ENCODE measurements around the gene CEP112.

Gene CEP112

DNA sequence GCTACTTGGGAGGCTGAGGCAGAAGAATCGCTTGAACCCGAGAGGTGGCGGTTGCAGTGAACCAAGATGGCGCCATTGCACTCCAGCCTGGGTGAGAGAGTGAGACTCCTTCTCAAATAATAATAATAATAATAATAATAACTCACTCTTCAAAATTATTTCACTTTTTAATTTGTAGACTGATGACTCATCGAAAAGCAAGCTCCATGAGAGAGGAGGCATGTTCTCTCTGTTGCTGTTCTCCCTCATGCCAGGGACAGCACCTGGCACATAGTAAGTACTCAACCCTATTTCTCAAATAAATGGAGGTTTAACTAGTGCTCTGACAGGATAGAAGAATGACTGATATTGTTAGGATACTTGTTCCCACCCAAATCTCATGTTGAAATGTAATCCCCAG lies 265.3 kb downstream of the CEP112 start:
- DNase-seq (ENCODE audit: low read depth), result no peak

DNA sequence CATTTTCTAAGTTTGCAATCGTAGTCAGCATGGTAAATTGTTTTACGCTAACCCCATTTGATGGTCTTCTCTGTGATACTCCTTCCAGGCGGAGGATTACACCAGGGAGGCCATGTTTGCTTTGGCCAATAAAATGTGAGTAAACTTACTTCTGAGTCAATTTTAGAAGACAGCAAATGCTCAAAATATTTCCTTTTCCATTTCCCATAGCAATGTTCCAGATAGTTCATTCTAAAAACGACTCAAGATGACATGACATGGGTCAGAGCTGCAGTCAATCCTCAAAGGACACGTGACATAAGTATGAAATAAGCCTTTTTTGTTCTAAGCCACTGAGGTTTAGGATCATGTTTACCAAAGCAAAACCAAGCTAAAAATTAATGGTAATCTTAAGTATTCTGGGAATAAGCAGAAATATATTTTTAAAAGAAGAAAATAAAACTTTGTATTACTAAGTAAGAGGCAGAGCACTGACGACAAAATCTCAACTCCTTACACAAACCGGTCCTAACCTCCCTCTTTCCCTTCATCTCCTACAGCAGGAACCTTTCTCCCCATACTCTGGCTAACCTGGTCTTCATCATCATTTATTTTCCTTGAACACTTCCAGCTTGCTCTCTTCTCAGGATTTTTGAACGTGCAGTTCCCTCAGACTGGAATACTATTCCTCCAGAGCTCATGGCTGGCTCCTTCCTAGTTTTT lies 266.2 kb downstream of the CEP112 start:
- no peak for DNase-seq (ENCODE audit: low read depth)

GRCh38 chr17:65920996-65921395 lies 270.9 kb downstream of the CEP112 start:
- DNase-seq (ENCODE audit: low read depth), result no peak

- no peak for DNase-seq (ENCODE audit: low read depth)
Observed at GRCh38 chr17:65918916-65919315, 273.0 kb downstream of the CEP112 start.

- no peak for DNase-seq (ENCODE audit: low read depth)
Observed at GRCh38 chr17:65918500-65918899, 273.4 kb downstream of the CEP112 start.

GRCh38 chr17:65917560-65917959 lies 274.4 kb downstream of the CEP112 start:
- DNase-seq (ENCODE audit: low read depth), result no peak

DNA sequence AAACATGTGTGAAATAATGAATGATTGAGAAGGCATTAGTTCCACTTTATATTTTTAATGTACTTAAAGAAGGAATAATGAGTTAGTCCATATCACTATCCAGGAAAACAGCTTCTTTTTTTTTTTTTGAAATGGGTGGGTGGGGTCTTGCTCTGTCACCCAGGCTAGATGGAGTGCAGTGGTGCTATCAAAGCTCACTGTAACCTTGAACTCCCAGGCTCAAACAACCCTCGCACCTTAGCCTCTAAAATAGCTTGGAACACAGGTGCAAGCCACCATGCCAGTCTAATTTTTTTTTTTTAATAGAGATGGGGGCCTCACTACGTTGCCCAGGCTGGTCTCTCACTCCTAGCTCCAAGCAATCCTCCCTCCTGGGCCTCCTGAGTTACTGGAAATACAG lies 275.5 kb downstream of the CEP112 start:
- no peak for DNase-seq (ENCODE audit: low read depth)

DNA sequence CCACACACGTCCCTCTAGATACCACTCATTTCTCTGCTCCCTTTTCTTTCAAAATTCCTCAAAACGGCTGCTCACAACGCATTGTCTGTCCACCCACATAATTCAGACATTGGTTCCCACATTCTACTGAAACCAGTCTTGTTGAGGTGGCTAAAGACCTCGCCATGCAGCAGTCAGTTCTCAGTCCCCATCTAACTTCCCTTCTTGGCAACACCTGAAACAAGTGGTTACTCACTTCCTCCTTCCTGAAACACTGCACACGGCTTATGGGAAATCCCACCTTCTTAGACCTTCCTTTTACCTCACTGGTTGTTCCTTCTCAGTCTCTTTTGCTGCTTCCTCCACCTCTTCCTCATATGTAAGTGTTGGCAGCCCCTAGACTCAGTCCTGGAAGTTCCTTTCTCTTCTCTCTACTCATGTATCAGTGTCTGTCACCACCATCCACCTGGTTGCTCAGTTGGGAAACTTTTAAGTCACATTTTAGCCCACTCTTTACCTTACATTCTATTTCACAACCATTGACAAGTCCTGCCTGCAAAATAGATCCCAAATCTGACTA lies 277.1 kb downstream of the CEP112 start:
- no peak for DNase-seq (ENCODE audit: low read depth)

DNA sequence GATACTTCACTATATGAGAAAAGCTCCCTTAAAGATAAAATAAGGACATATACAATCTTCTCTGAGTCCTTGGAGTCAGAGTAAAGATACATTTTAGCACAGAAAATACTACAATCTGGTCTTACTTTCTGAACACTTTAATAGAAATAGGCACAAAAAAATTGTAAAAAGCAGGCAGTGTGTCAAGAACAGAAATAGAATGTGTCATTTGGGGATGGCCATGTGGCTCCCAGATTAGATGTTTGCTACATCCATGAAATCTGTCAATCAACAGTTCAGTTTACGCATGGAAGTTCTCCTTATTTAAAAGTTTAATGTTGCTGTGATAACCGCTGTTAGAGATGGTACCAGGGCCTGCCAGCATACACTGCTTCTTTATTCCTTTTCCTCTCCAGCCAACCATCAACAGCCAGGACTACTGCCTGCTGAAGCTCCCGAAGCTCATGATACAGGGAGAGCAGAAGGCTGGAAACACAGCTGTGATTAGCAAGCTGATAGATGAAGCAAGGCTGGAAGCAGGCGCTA lies 278.5 kb downstream of the CEP112 start:
- no peak for DNase-seq (ENCODE audit: low read depth)

GRCh38 chr17:65910836-65911235 lies 281.1 kb downstream of the CEP112 start:
- DNase-seq (ENCODE audit: low read depth), result no peak

- no peak for DNase-seq (ENCODE audit: low read depth)
Observed at GRCh38 chr17:65902831-65903522, 289.0 kb downstream of the CEP112 start.

DNA sequence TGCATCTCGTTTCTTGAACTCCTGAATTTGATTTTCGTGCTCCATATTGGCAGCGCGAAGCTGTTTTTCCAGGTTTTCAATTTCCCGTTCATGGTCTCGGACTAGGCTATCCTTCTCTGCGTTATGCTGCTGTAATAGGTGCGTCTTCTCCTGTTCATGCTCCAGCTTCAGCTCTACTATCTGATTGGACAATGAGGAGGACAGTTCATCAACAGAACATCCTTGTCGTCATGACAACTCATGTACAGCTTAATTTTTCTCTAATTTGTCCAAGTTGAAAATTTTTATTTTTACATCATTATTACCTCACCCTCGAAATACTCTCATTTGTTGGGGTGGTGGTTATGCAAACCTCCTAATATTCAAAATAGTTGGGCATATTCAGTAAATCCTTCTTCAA lies 289.8 kb downstream of the CEP112 start:
- DNase-seq (ENCODE audit: low read depth), result no peak

DNA sequence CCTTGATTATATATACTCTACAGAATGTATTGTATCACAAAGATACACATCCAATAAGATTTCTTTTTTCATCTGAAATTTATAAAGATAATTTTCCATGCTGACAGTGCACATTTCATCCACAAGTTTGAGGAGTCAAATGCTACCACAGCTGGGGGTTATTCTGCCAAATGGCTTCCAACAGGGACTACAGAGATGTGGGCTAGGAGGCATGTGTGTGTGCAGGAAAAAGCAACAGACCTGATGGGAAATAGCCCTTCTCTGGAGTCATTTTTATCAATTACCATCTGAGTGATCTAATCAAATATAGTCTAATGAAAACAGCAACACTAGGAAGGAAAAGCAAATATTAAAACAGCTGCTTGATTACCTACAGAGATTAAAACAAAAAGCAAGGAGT lies 290.5 kb downstream of the CEP112 start:
- DNase-seq (ENCODE audit: low read depth), result no peak

GRCh38 chr17:65900216-65900615 lies 291.7 kb downstream of the CEP112 start:
- no peak for DNase-seq (ENCODE audit: low read depth)

- no peak for DNase-seq (ENCODE audit: low read depth)
Observed at GRCh38 chr17:65898651-65899050, 293.3 kb downstream of the CEP112 start.

- DNase-seq (ENCODE audit: low read depth), result no peak
Observed at GRCh38 chr17:65896889-65897288, 295.0 kb downstream of the CEP112 start.

DNA sequence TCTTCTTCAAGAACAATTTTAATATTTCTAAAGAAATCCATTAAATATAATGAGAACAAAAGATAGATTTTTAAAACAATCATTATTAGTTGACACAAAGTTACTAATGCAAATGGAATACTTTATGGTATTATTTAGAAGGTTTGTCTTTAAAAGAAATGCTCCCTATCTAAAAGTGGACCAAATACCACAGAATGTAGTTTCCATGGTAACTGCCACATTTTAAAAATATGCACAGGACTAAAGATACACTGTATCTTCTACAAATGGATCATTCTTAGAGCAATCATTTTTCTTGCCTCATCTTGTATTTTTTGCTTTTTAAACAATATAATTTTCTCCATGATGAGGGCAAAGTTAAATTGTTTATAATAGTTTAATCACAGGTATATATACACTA lies 296.0 kb downstream of the CEP112 start:
- no peak for DNase-seq (ENCODE audit: low read depth)

- no peak for DNase-seq (ENCODE audit: low read depth)
Observed at GRCh38 chr17:65893692-65894279, 298.1 kb downstream of the CEP112 start.

DNA sequence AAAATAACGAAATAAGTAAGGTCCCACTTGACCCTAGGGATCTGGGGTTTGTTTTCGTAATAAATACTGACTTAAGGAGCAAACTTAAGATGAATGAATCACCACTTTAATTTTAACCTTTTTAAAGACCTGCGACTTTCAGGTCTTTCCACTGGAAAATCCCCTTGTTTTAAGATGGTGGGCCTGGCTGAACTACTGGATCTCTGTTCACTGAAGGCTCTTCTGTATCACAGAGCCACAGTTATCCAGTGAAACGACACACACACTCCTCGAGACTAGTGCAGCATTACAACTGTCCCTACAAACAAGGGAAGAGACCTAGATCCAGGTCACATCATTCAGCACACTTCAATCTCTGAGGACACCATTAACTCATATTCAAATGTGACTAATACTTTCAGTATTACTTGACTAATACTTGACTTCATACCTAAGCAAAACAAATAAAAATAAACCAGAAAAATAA lies 299.0 kb downstream of the CEP112 start:
- DNase-seq (ENCODE audit: low read depth), result no peak

GRCh38 chr17:65891231-65891735 lies 300.6 kb downstream of the CEP112 start:
- DNase-seq (ENCODE audit: low read depth), result no peak

GRCh38 chr17:65888649-65889048 lies 303.3 kb downstream of the CEP112 start:
- DNase-seq (ENCODE audit: low read depth), result no peak
